VCaP (cell line): Measurements from ENCODE around the gene RBMS3.

Experiments
- H3K27ac ChIP-seq: fragments of 450-650 bp; 2 replicates; pipeline ENCODE4 v1.5.1; 2017
- CTCF ChIP-seq: fragments of 450-650 bp; conservative IDR thresholded peaks from 2 replicates; pipeline ENCODE4 v1.5.1; 2017; ENCODE audit warnings: mild to moderate bottlenecking, moderate library complexity

The RBMS3 gene

GRCh38 chr3:29611252-29611651 lies 330.4 kb downstream of the RBMS3 start:
- no peak for TF ChIP-seq CTCF
- no peak overlapping the region for H3K27ac ChIP-seq

GRCh38 chr3:29612536-29612935 lies 331.7 kb downstream of the RBMS3 start:
- TF ChIP-seq CTCF = no peak
- H3K27ac ChIP-seq = no peak overlapping the region

- H3K27ac ChIP-seq = no peak overlapping the region
- no peak for TF ChIP-seq CTCF
Measured at GRCh38 chr3:29614954-29615353, 334.1 kb downstream of the RBMS3 start.

- no peak for TF ChIP-seq CTCF
- no peak overlapping the region for H3K27ac ChIP-seq
Measured at GRCh38 chr3:29618395-29619282, 337.8 kb downstream of the RBMS3 start.

- H3K27ac ChIP-seq = no peak overlapping the region
- TF ChIP-seq CTCF = no peak
Measured at GRCh38 chr3:29619676-29620075, 338.8 kb downstream of the RBMS3 start.

GRCh38 chr3:29627136-29628117 lies 346.6 kb downstream of the RBMS3 start:
- TF ChIP-seq CTCF = no peak
- H3K27ac ChIP-seq = no peak overlapping the region

GRCh38 chr3:29628795-29629194 lies 347.9 kb downstream of the RBMS3 start:
- no peak for TF ChIP-seq CTCF
- no peak overlapping the region for H3K27ac ChIP-seq
